Stimulated activated naive CD8-positive, alpha-beta T cell treated with anti-CD3 and anti-CD28 coated beads, Interleukin-15, Interleukin-2, amounts not matched to agents 100 ng/mL and 50 ng/mL, for 24 hours (primary cell): ENCODE data around the gene PTCH2.
"Not testable (repeated sequence)": the region's sequence is repeated elsewhere in the genome, so short reads cannot be mapped to it uniquely, and the experiment has no call there.

Source experiments
- H3K27ac Mint-ChIP-seq: one replicate; pipeline ENCODE4 v1.8.0; 2021; ENCODE audit warnings: mild to moderate bottlenecking, mixed read lengths
- H3K27me3 Mint-ChIP-seq: one replicate; pipeline ENCODE4 v1.8.0; 2021; ENCODE audit warnings: mixed read lengths
- H3K36me3 Mint-ChIP-seq: one replicate; pipeline ENCODE4 v1.8.0; 2021; ENCODE audit warnings: low read depth, mixed read lengths
- H3K4me1 Mint-ChIP-seq: one replicate; pipeline ENCODE4 v1.8.0; 2021; ENCODE audit warnings: low read depth, mixed read lengths
- H3K4me3 Mint-ChIP-seq: one replicate; pipeline ENCODE4 v1.8.0; 2021; ENCODE audit warnings: mild to moderate bottlenecking, mixed read lengths
- H3K9me3 Mint-ChIP-seq: one replicate; pipeline ENCODE4 v1.8.0; 2021; ENCODE audit warnings: mixed read lengths

PTCH2 gene

GRCh38 chr1:44817307-44817706 lies 25.7 kb downstream of the PTCH2 start:
- H3K4me1 Mint-ChIP-seq: peaks cover 68% of the 10 kb centered on the region

GRCh38 chr1:44815926-44816325 lies 27.1 kb downstream of the PTCH2 start:
- not testable (repeated sequence) for H3K4me3 Mint-ChIP-seq, H3K9me3 Mint-ChIP-seq, H3K27ac Mint-ChIP-seq, H3K27me3 Mint-ChIP-seq
- peaks cover 76% of the 10 kb centered on the region for H3K4me1 Mint-ChIP-seq
- peaks cover 34% of the 10 kb centered on the region for H3K36me3 Mint-ChIP-seq

More at GRCh38 chr1:44817307-44817706, 25.7 kb downstream of the PTCH2 start:
- Mint-ChIP-seq H3K27me3 (no peaks in the 10 kb centered on the region), H3K27ac (peak overlapping the region; percentile 39), H3K36me3 (peaks cover 25% of the 10 kb centered on the region), H3K9me3 (no peaks in the 10 kb centered on the region), H3K4me3 (peak overlapping the region; percentile 43)

GRCh38 chr1:44812822-44813543 lies 30.1 kb downstream of the PTCH2 start:
- Mint-ChIP-seq H3K36me3 (peaks cover 45% of the 10 kb centered on the region), H3K27ac (no peak overlapping the region), H3K4me1 (peaks cover 76% of the 10 kb centered on the region), H3K9me3 (no peaks in the 10 kb centered on the region), H3K27me3 (no peaks in the 10 kb centered on the region), H3K4me3 (no peak overlapping the region)

- Mint-ChIP-seq H3K9me3 (no peaks in the 10 kb centered on the region), H3K27me3 (no peaks in the 10 kb centered on the region), H3K27ac (peak overlapping the region; percentile 99), H3K4me1 (peaks cover 82% of the 10 kb centered on the region), H3K36me3 (peaks cover 46% of the 10 kb centered on the region), H3K4me3 (peak overlapping the region; percentile 63)
These were observed 31.8 kb downstream of the PTCH2 start for GRCh38 chr1:44811234-44811633.

- peak overlapping the region; percentile 99 for H3K27ac Mint-ChIP-seq
- H3K4me1 Mint-ChIP-seq: peaks cover 82% of the 10 kb centered on the region
- H3K27me3 Mint-ChIP-seq, H3K9me3 Mint-ChIP-seq: not testable (repeated sequence)
- H3K36me3 Mint-ChIP-seq: peaks cover 47% of the 10 kb centered on the region
- peak overlapping the region; percentile 63 for H3K4me3 Mint-ChIP-seq
These were observed 32.3 kb downstream of the PTCH2 start for GRCh38 chr1:44810762-44811105.

GRCh38 chr1:44810101-44810761 lies 32.8 kb downstream of the PTCH2 start:
- no peaks in the 10 kb centered on the region for H3K9me3 Mint-ChIP-seq
- H3K4me1 Mint-ChIP-seq: peaks cover 82% of the 10 kb centered on the region
- H3K27ac Mint-ChIP-seq: peak overlapping the region; percentile 99
- peaks cover 47% of the 10 kb centered on the region for H3K36me3 Mint-ChIP-seq
- no peaks in the 10 kb centered on the region for H3K27me3 Mint-ChIP-seq
- peak overlapping the region; percentile 76 for H3K4me3 Mint-ChIP-seq

- Mint-ChIP-seq H3K36me3 (peaks cover 50% of the 10 kb centered on the region), H3K9me3 (no peaks in the 10 kb centered on the region), H3K4me3 (peak overlapping the region; percentile 76), H3K27me3 (no peaks in the 10 kb centered on the region), H3K27ac (peak overlapping the region; percentile 99), H3K4me1 (peaks cover 85% of the 10 kb centered on the region)
These were observed 33.8 kb downstream of the PTCH2 start for GRCh38 chr1:44808938-44809917.

GRCh38 chr1:44808063-44808937 lies 34.8 kb downstream of the PTCH2 start, which contains the start of gene BTBD19:
Gene BTBD19, plus strand, starts transcription at chr1:44808523. Its CDS starts 298 bp downstream, at chr1:44808821.
- Mint-ChIP-seq H3K27ac (peak within 1 kb of the TSS; percentile 99), H3K4me3 (peak within 1 kb of the TSS; percentile 76), H3K4me1 (peaks cover 86% of the 10 kb centered on the region), H3K27me3 (no peaks in the 10 kb centered on the region), H3K36me3 (peaks cover 55% of the 10 kb centered on the region), H3K9me3 (no peaks in the 10 kb centered on the region)

- H3K9me3 Mint-ChIP-seq: no peaks in the 10 kb centered on the region
- H3K4me3 Mint-ChIP-seq: peak overlapping the region; percentile 76
- peaks cover 62% of the 10 kb centered on the region for H3K36me3 Mint-ChIP-seq
- H3K27me3 Mint-ChIP-seq: no peaks in the 10 kb centered on the region
- H3K4me1 Mint-ChIP-seq: peaks cover 93% of the 10 kb centered on the region
- H3K27ac Mint-ChIP-seq: peak overlapping the region; percentile 99
These were observed 35.5 kb downstream of the PTCH2 start for GRCh38 chr1:44807364-44808062.

- Mint-ChIP-seq H3K27me3 (no peaks in the 10 kb centered on the region), H3K27ac (peak within 1 kb of the TSS; percentile 99), H3K36me3 (peaks cover 64% of the 10 kb centered on the region), H3K4me3 (peak within 1 kb of the TSS; percentile 76), H3K4me1 (peaks cover 94% of the 10 kb centered on the region), H3K9me3 (no peaks in the 10 kb centered on the region)
These were observed 36.2 kb downstream of the PTCH2 start, which contains the start of gene DYNLT4 for GRCh38 chr1:44806704-44807363. Gene DYNLT4, minus strand, starts transcription at chr1:44807351. Its CDS starts 683 bp downstream, at chr1:44806668.

GRCh38 chr1:44806025-44806703 lies 36.9 kb downstream of the PTCH2 start:
- Mint-ChIP-seq H3K4me3 (peak overlapping the region; percentile 76), H3K36me3 (peaks cover 64% of the 10 kb centered on the region), H3K27me3 (no peaks in the 10 kb centered on the region), H3K4me1 (peaks cover 90% of the 10 kb centered on the region), H3K27ac (peak overlapping the region; percentile 99), H3K9me3 (no peaks in the 10 kb centered on the region)

- Mint-ChIP-seq H3K27me3 (no peaks in the 10 kb centered on the region), H3K36me3 (peaks cover 64% of the 10 kb centered on the region), H3K27ac (peak overlapping the region; percentile 96), H3K9me3 (no peaks in the 10 kb centered on the region), H3K4me1 (peaks cover 83% of the 10 kb centered on the region), H3K4me3 (peak overlapping the region; percentile 38)
These were observed 37.6 kb downstream of the PTCH2 start for GRCh38 chr1:44805311-44806024.
